Upper lobe of left lung (tissue), 4 donors: ENCODE results near the gene FHIT.

Experiments used
- CTCF ChIP-seq, 6 experiments: fragments of 450-650 bp in 4 of 6; fragments of 200-600 bp in 2 of 6; sonication (generic) in 2 of 6; IDR thresholded peaks; one replicate each; pipeline ENCODE4 v1.5.1; 2016 to 2019; ENCODE audit warnings: antibody characterized with exemption in 6 of 6
- EP300 ChIP-seq, 4 donors: sonication (generic); formaldehyde crosslinking; IDR thresholded peaks; one replicate each; pipeline ENCODE4 v1.5.1; 2017; ENCODE audit warnings: antibody characterized with exemption in 4 of 4, control low read depth in 2 of 4

GRCh38 chr3:61172203-61172602, 79.0 kb downstream of the FHIT start:
- TF ChIP-seq CTCF (IDR thresholded peaks at IDR 0.05) (no peak), EP300 (IDR thresholded peaks at IDR 0.05) (no peak)
